ENCODE measurements around the gene SPG21.

- no peak for TF ChIP-seq CTCF (IDR thresholded peaks at IDR 0.05 in 8 of 11, conservative IDR thresholded peaks at IDR 0.05 in 3 of 11)
- TF ChIP-seq POLR2A (IDR thresholded peaks at IDR 0.05), result no peak
Measured at GRCh38 chr15:64931381-64931780, 58.3 kb downstream of the SPG21 start.
